H1 (cell line): ENCODE data around the gene FAM171A1. TPM values are rescaled to one million over a fixed set of nuclear protein-coding genes. Genes with fewer than 3 reads are reported as not detected.

Experiments used
- CTCF ChIA-PET: fragments of 300-600 bp; sonication (Branson Sonifier 250); formaldehyde crosslinking; loops from one replicate; lab custom pipeline; 2021; ENCODE audit not compliant: partially characterized antibody; lab: Charles Lee
- POLR2A ChIA-PET: fragments of 300-600 bp; sonication (Branson Sonifier 250); formaldehyde crosslinking; loops from one replicate; lab custom pipeline; 2021; ENCODE audit warnings: inconsistent platforms; ENCODE audit not compliant: partially characterized antibody; lab: Charles Lee
- DNase-seq, 2 experiments: peaks; one replicate each; pipeline versions ENCODE4 v3.0.0 to v3.0.0-alpha.2; 2010 to 2022; ENCODE audit warnings: low spot score in 2 of 2, low read depth in 1 of 2, mixed read lengths in 1 of 2
- FAIRE-seq: peaks from 2 replicates; lab custom pipeline; 2011; peaks lifted over from hg19 to GRCh38; lab: Jason Lieb, UNC
- H2AFZ ChIP-seq: 2 replicates; pipeline ENCODE4 v1.8.1; 2012; ENCODE audit warnings: low read length, inconsistent platforms
- H2AK5ac ChIP-seq: 2 replicates; pipeline ENCODE4 v1.6.1; 2013; ENCODE audit warnings: low read depth, low read length
- H2BK120ac ChIP-seq: replicated peaks from 2 replicates; pipeline ENCODE3; 2013; ENCODE audit warnings: low read depth, low read length, inconsistent platforms
- H2BK12ac ChIP-seq: 2 replicates; pipeline ENCODE4 v1.6.1; 2013; ENCODE audit warnings: low read depth, low read length
- H2BK15ac ChIP-seq: 2 replicates; pipeline ENCODE4 v1.6.1; 2013; ENCODE audit warnings: low read length
- H2BK20ac ChIP-seq: 2 replicates; pipeline ENCODE4 v1.6.1; 2013; ENCODE audit warnings: low read length
- H2BK5ac ChIP-seq: 2 replicates; pipeline ENCODE4 v1.6.1; 2013; ENCODE audit warnings: low read depth, low read length
- H3K14ac ChIP-seq: 2 replicates; pipeline ENCODE4 v1.6.1; 2013; ENCODE audit warnings: inconsistent platforms; ENCODE audit not compliant: insufficient read length
- H3K18ac ChIP-seq: 2 replicates; pipeline ENCODE4 v1.6.1; 2013; ENCODE audit warnings: low read length; ENCODE audit errors: extremely low read depth
- H3K23ac ChIP-seq: 2 replicates; pipeline ENCODE4 v1.6.1; 2013; ENCODE audit warnings: inconsistent platforms; ENCODE audit not compliant: insufficient read length
- H3K23me2 ChIP-seq: 2 replicates; pipeline ENCODE4 v1.6.1; 2013; ENCODE audit warnings: low read depth, low read length
- H3K27ac ChIP-seq: 2 replicates; pipeline ENCODE4 v1.6.1; 2011; ENCODE audit warnings: low read depth, low read length, inconsistent platforms
- H3K27me3 ChIP-seq, 4 experiments: replicated peaks in 1 of 4; 1 replicate in 1 of 4; 2 replicates in 3 of 4; pipeline versions ENCODE4 v1.6.1 to v1.8.1; 2011 to 2013; ENCODE audit warnings: low read length in 3 of 4, mild to moderate bottlenecking in 3 of 4, inconsistent platforms in 2 of 4, mixed read lengths in 2 of 4, moderate library complexity in 1 of 4; ENCODE audit not compliant: control insufficient read depth in 3 of 4, insufficient read depth in 3 of 4; ENCODE audit errors: extremely low read depth in 1 of 4
- H3K36me3 ChIP-seq, 4 experiments: 2 replicates each; pipeline versions ENCODE4 v1.6.1 to v1.8.1; 2011 to 2013; ENCODE audit warnings: mild to moderate bottlenecking in 4 of 4, low read length in 3 of 4, moderate library complexity in 2 of 4, control low read depth in 1 of 4, inconsistent platforms in 1 of 4; ENCODE audit not compliant: insufficient read depth in 4 of 4, control insufficient read depth in 2 of 4
- H3K4ac ChIP-seq: replicated peaks from 2 replicates; pipeline ENCODE3; 2013; ENCODE audit warnings: low read length, low read depth, mixed read lengths, inconsistent platforms; ENCODE audit not compliant: insufficient read length
- H3K4me1 ChIP-seq, 4 experiments: replicated peaks in 1 of 4; 1 replicate in 1 of 4; 2 replicates in 3 of 4; pipeline versions ENCODE4 v1.6.1 to v1.8.1; 2011 to 2013; ENCODE audit warnings: low read length in 3 of 4, inconsistent platforms in 2 of 4, mixed read lengths in 1 of 4; ENCODE audit not compliant: insufficient read depth in 4 of 4, control insufficient read depth in 3 of 4
- H3K4me2 ChIP-seq, 2 experiments: 2 replicates each; pipeline versions ENCODE4 v1.6.1 to v1.8.1; 2011 to 2013; ENCODE audit warnings: low read depth in 2 of 2, low read length in 2 of 2, control low read depth in 1 of 2, inconsistent platforms in 1 of 2, mild to moderate bottlenecking in 1 of 2; ENCODE audit not compliant: insufficient read depth in 1 of 2
- H3K4me3 ChIP-seq, 4 experiments: fragments of 200-600, 300-600 bp in 1 of 4; sonication (generic), shearing (Covaris generic), sonication (Bioruptor Twin) in 1 of 4; 2 replicates each; pipeline versions ENCODE4 v1.5.1 to v1.8.1; 2011 to 2016; ENCODE audit warnings: low read length in 4 of 4, low read depth in 3 of 4, control low read depth in 2 of 4, inconsistent platforms in 2 of 4, mild to moderate bottlenecking in 2 of 4, mixed read lengths in 1 of 4, moderate library complexity in 1 of 4; ENCODE audit not compliant: insufficient read depth in 2 of 4; ENCODE audit errors: extremely low read depth in 1 of 4
- H3K56ac ChIP-seq: replicated peaks from 2 replicates; pipeline ENCODE3; 2013; ENCODE audit warnings: low read depth, mild to moderate bottlenecking, mixed read lengths, low read length, inconsistent platforms; ENCODE audit not compliant: insufficient read length
- H3K79me1 ChIP-seq: 2 replicates; pipeline ENCODE4 v1.6.1; 2013; ENCODE audit warnings: low read depth, low read length, control low read depth
- H3K79me2 ChIP-seq, 2 experiments: 2 replicates each; pipeline versions ENCODE4 v1.6.1 to v1.8.1; 2012 to 2013; ENCODE audit warnings: low read length in 2 of 2, mild to moderate bottlenecking in 2 of 2, inconsistent platforms in 1 of 2; ENCODE audit not compliant: insufficient read depth in 2 of 2, control insufficient read depth in 1 of 2
- H3K9ac ChIP-seq, 4 experiments: replicated peaks in 1 of 4; 1 replicate in 1 of 4; 2 replicates in 3 of 4; pipeline versions ENCODE4 v1.6.1 to v1.8.1; 2011 to 2013; ENCODE audit warnings: low read depth in 3 of 4, low read length in 3 of 4, control low read depth in 2 of 4, mild to moderate bottlenecking in 2 of 4, moderate library complexity in 2 of 4, inconsistent platforms in 1 of 4; ENCODE audit errors: extremely low read depth in 1 of 4
- H3K9me3 ChIP-seq, 2 experiments: 2 replicates each; pipeline versions ENCODE4 v1.6.1 to v1.8.1; 2012 to 2013; ENCODE audit warnings: mild to moderate bottlenecking in 2 of 2, moderate library complexity in 2 of 2, control low read depth in 1 of 2, inconsistent platforms in 1 of 2, low read depth in 1 of 2, low read length in 1 of 2, mixed read lengths in 1 of 2; ENCODE audit not compliant: insufficient read depth in 2 of 2
- H4K20me1 ChIP-seq, 2 experiments: replicated peaks in 1 of 2; 2 replicates each; pipeline versions ENCODE3 to v1.8.1; 2011 to 2013; ENCODE audit warnings: inconsistent platforms in 2 of 2, low read length in 2 of 2, mild to moderate bottlenecking in 1 of 2; ENCODE audit not compliant: insufficient read depth in 2 of 2, control insufficient read depth in 1 of 2
- H4K5ac ChIP-seq: 2 replicates; pipeline ENCODE4 v1.6.1; 2013; ENCODE audit warnings: low read length, low read depth, mixed read lengths, inconsistent platforms; ENCODE audit not compliant: insufficient read length
- H4K8ac ChIP-seq: 2 replicates; pipeline ENCODE4 v1.8.0; 2013; ENCODE audit warnings: mild to moderate bottlenecking, moderate library complexity, low read length, inconsistent platforms; ENCODE audit not compliant: insufficient read depth; ENCODE audit errors: extremely low read depth
- H4K91ac ChIP-seq: replicated peaks from 2 replicates; pipeline ENCODE3; 2013; ENCODE audit warnings: low read length, mixed read lengths, inconsistent platforms; ENCODE audit not compliant: insufficient read length
- BCL11A ChIP-seq, 2 experiments: IDR thresholded peaks; one replicate each; pipeline ENCODE4 v1.6.1; 2011; ENCODE audit warnings: low read depth in 2 of 2, low read length in 2 of 2, mild to moderate bottlenecking in 2 of 2
- CBX8 ChIP-seq: fragments of 300-800, 300-1000 bp; sonication (generic); IDR thresholded peaks from 2 replicates; pipeline ENCODE4 v1.7.1; 2016; ENCODE audit warnings: low read depth, low read length, borderline replicate concordance
- EZH2 ChIP-seq: fragments of 200-600 bp; sonication (generic); IDR thresholded peaks from 2 replicates; pipeline ENCODE4 v1.7.1; 2012; ENCODE audit warnings: low read depth, mild to moderate bottlenecking, moderate library complexity, low read length, inconsistent platforms; ENCODE audit not compliant: severe bottlenecking
- FOSL1 ChIP-seq: IDR thresholded peaks from 2 replicates; pipeline ENCODE4 v1.6.1; 2011; ENCODE audit warnings: mild to moderate bottlenecking, low read depth, low read length, moderate library complexity; ENCODE audit not compliant: insufficient read depth
- GTF2F1 ChIP-seq: IDR thresholded peaks from 2 replicates; pipeline ENCODE4 v1.6.1; 2012; ENCODE audit warnings: low read depth, low read length, improper control_type of control experiment, borderline replicate concordance
- MAFK ChIP-seq: IDR thresholded peaks from 2 replicates; pipeline ENCODE4 v1.6.1; 2012; ENCODE audit warnings: low read depth, mild to moderate bottlenecking, improper control_type of control experiment, low read length
- YY1 ChIP-seq: IDR thresholded peaks from 2 replicates; pipeline ENCODE4 v1.6.1; 2011; ENCODE audit warnings: low read depth, mild to moderate bottlenecking, low read length
- whole genome bisulfite sequencing, 2 experiments: shearing (Covaris generic) in 1 of 2; methylation state at CpG; one replicate each; pipeline versions ENCODE4 v1.1.6 to v1.1.7; 2013 to 2015; ENCODE audit warnings: low lambda C conversion rate in 2 of 2, mixed read lengths in 2 of 2, inconsistent platforms in 1 of 2, low coverage in 1 of 2, missing lambda C conversion rate in 1 of 2; ENCODE audit not compliant: insufficient replicate concordance in 2 of 2, insufficient coverage in 1 of 2, insufficient read length in 1 of 2; ENCODE audit errors: extremely low coverage in 1 of 2, missing lambda C conversion rate in 1 of 2; 5-methylcytosine and 5-hydroxymethylcytosine counted together
- polyA plus RNA-seq, 7 experiments: library from polyadenylated mRNA; depleted of rRNA in 3 of 7; stranded (reverse) in 5 of 7; unstranded in 2 of 7; fragments of >200 nt in 5 of 7; fragments of 200-250 nt in 2 of 7; gene quantifications; 1 replicate in 5 of 7; 2 replicates in 1 of 7; 4 replicates in 1 of 7; pipeline versions ENCODE4 v1.2.1 to v1.2.3, GENCODE V29; 2011 to 2013; ENCODE audit warnings: missing spikeins in 2 of 7, mixed read lengths in 2 of 7
- total RNA-seq: library from RNA; stranded (reverse); fragmentation: NEBNext Ultra II Directional; extraction: Animal tissue kit (Norgen Biotek cat#: 25700); gene quantifications from 2 replicates; pipeline ENCODE4 v1.2.1, GENCODE V29; 2021

FAM171A1 gene
- total and polyA plus RNA-seq, 2 of the 8 experiments (the other 6 are each of a cell fraction or from before 2014, with no cell fraction given) = 26.6 to 42.1 TPM

DNA sequence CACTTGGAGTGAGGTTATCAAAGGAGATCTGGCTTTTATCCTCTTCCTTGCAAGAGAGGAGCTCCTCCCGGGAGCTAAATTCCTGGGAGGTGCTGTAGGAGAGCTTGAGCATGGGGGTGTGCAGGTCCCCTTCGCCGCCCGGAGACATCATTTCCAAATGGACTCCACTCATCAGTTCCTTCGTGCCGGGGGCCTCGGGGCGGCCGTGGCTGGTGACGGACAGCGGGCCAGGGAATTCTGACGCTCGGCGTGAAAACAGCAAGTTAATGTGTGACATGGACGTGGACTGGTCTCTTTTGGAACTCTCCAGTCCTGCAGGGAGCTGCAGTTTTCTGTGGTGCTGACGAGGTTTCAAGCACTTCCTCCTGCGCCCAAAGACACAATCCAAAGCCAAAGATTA lies 156.9 kb downstream of the FAM171A1 start:
- H3K56ac ChIP-seq = no peak overlapping the region
- H3K9me3 ChIP-seq = no peaks in the 10 kb centered on the region
- H2BK120ac ChIP-seq = no peak overlapping the region
- no peak overlapping the region for H3K9ac ChIP-seq
- H2AK5ac ChIP-seq = no peak overlapping the region
- POLR2A ChIA-PET = interaction anchor here (0.9 kb wide), 1 partner anchor 7 kb away, joined by 3 read pairs; no protein-coding TSS in a partner anchor
- no peak overlapping the region for H3K14ac ChIP-seq
- FAIRE-seq (no peak), DNase-seq (no peak)
- H3K36me3 ChIP-seq = peaks cover 0 to 13% (median 5%) of the 10 kb centered on the region in 4 experiments; a peak in 4 of 8 replicates
- H3K18ac ChIP-seq = no peak overlapping the region
- no peaks in the 10 kb centered on the region for H3K27me3 ChIP-seq
- WGBS, 2 experiments = 90% methylated on average over 17 of the region's 17 CpGs; no CpG with 5 or more reads in 1 of the 2 experiments
- no peaks in the 10 kb centered on the region for H3K79me1 ChIP-seq
- H2BK20ac ChIP-seq = no peak overlapping the region
- no peaks in the 10 kb centered on the region; a peak in 1 of 7 replicates for H3K4me1 ChIP-seq
- H3K23ac ChIP-seq = no peak overlapping the region
- no peak overlapping the region for H4K91ac ChIP-seq
- peaks cover 1% of the 10 kb centered on the region in 2 experiments for H4K20me1 ChIP-seq
- peak overlapping the region; percentile 42; the same call in 1 of the 2 replicates for H4K8ac ChIP-seq
- no peak overlapping the region for H2BK12ac ChIP-seq
- no peaks in the 10 kb centered on the region for H3K23me2 ChIP-seq
- no peak for TF ChIP-seq BCL11A (IDR thresholded peaks at IDR 0.05; ENCODE audit: low read depth in 2 of 2, low read length in 2 of 2)
- TF ChIP-seq CBX8 = no peak
- TF ChIP-seq GTF2F1 = no peak
- TF ChIP-seq YY1 = no peak
- no peak for TF ChIP-seq EZH2
- no peak for TF ChIP-seq FOSL1
- no peak for TF ChIP-seq MAFK
- TF ChIP-seq, all 59 proteins: peak for 0
- Histone ChIP-seq H3K27ac (no peak overlapping the region), H3K4me3 (no peak overlapping the region), H3K4ac (no peak overlapping the region), H3K79me2 (no peaks in the 10 kb centered on the region), H2BK5ac (no peak overlapping the region), H4K5ac (no peak overlapping the region), H3K4me2 (no peak overlapping the region), H2AFZ (no peak overlapping the region), H2BK15ac (no peak overlapping the region)
- CTCF ChIA-PET = no interaction called here
